IPS-18a (cell line): ENCODE measurements around the gene ARRB1.
"Not testable (repeated sequence)": the region's sequence is repeated elsewhere in the genome, so short reads cannot be mapped to it uniquely, and the experiment has no call there.

ENCODE experiments used
- H3K27ac ChIP-seq: one replicate; pipeline ENCODE4 v1.5.1; 2013; ENCODE audit warnings: low read length
- H3K27me3 ChIP-seq: one replicate; pipeline ENCODE4 v1.6.1; 2013; ENCODE audit warnings: mild to moderate bottlenecking, low read length; ENCODE audit not compliant: control insufficient read depth, insufficient read depth
- H3K36me3 ChIP-seq: one replicate; pipeline ENCODE4 v1.6.1; 2013; ENCODE audit warnings: low read depth, low read length; ENCODE audit not compliant: control insufficient read depth
- H3K4me1 ChIP-seq: one replicate; pipeline ENCODE4 v1.6.1; 2013; ENCODE audit warnings: low read depth, low read length; ENCODE audit not compliant: control insufficient read depth
- H3K4me3 ChIP-seq: one replicate; pipeline ENCODE4 v1.5.1; 2013; ENCODE audit warnings: low read length
- H3K9ac ChIP-seq: one replicate; pipeline ENCODE4 v1.6.1; 2013; ENCODE audit warnings: mild to moderate bottlenecking, low read length, moderate library complexity
- H3K9me3 ChIP-seq: one replicate; pipeline ENCODE4 v1.6.1; 2013; ENCODE audit warnings: low read depth, low read length; ENCODE audit not compliant: control insufficient read depth

Gene ARRB1

DNA sequence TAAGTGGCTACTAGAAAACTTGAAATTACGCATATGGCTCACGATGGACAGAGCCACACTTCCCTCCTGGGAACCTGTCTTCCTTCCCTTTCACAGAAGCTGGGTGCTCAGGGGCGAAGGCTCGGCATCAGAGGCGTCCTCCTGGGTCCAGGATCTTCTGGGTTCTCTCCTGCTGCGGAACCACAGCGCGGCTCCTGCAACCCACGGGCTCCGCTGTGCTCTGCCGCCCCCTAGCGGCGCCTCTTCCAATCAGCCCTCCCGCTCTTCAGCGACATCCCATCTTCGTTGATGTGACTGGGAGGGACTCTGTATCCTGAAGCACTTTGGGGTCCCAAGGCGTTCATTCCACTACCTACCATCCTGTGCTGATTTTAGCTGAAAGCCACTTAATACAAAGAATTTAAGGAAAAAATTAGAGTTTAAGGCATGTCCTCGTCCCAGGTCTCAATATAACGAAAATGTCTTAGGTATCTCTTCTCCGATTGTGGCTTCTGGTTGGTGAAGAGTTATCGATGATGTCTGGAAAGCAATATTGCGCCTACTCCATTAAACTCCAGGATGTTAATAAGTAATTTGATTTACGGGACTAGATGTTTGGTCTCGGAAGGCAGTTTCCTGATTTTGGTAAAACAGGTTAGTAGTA lies 33.1 kb upstream of the ARRB1 start:
- Histone ChIP-seq H3K36me3 (no peaks in the 10 kb centered on the region), H3K4me1 (peaks cover 4% of the 10 kb centered on the region), H3K27me3 (no peaks in the 10 kb centered on the region), H3K9me3 (no peaks in the 10 kb centered on the region), H3K4me3 (no peak overlapping the region), H3K27ac (no peak overlapping the region), H3K9ac (no peak overlapping the region)

DNA sequence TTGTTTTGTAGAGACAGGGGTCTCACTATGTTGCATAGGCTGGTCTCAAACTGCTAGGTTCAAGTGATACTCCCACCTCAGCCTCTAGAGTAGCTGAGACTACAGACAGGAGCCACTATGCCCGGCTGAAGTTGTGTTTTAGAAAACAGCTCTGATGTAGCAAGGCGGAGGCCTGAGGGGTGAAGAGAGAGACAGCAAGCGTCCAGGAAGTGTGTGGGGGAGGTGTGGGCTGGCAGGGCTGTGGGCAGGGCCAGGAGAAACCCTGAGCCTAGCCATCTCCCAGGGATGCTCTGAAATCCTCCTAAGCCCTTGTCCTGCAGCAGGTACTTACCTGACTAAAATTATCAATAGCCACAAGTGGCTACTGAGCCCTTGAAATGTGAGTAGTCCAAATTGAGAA lies 31.8 kb upstream of the ARRB1 start:
- no peak overlapping the region for H3K27ac ChIP-seq

DNA sequence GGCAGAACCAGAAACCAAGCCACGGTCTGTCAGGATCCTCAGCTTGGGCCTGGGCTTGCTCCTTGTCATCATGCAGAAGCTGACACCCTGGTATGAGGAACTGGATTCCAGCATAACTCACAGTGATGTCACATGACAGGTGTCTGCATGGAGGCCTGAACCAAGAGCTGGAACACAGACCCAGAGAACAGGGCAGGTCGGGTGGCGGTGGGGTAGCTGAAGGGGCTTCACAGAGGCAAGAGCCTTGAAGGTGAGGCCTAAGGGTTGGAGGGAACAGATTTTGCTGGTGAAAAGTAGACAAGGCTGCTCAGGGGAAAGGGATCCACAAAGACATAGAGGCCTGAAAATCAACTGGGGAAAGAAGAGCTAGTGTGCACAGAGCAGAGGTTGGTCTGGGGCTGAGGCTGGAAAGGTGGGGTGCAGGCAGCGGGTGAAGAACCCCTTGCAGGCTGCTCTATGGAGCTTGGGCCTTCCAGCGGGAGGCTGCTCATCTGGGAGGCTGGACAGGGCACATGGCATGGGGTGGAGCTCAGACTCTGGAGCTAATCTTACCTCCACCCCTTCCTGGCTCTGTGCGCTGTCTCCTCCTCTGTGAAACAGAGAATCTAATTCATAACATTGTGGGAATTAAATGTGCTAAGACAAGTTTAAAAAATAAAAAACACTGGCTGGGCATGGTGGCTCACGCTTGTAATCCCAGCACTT lies 29.4 kb upstream of the ARRB1 start:
- no peaks in the 10 kb centered on the region for H3K36me3 ChIP-seq
- no peaks in the 10 kb centered on the region for H3K27me3 ChIP-seq
- no peak overlapping the region for H3K4me3 ChIP-seq
- no peaks in the 10 kb centered on the region for H3K9me3 ChIP-seq
- no peak overlapping the region for H3K9ac ChIP-seq
- no peak overlapping the region for H3K27ac ChIP-seq
- no peaks in the 10 kb centered on the region for H3K4me1 ChIP-seq

More for the DNA sequence above, 31.8 kb upstream of the ARRB1 start:
- Histone ChIP-seq H3K36me3 (no peaks in the 10 kb centered on the region), H3K27me3 (no peaks in the 10 kb centered on the region), H3K9ac (no peak overlapping the region), H3K9me3 (no peaks in the 10 kb centered on the region), H3K4me3 (no peak overlapping the region), H3K4me1 (peaks cover under 1% of the 10 kb centered on the region)

DNA sequence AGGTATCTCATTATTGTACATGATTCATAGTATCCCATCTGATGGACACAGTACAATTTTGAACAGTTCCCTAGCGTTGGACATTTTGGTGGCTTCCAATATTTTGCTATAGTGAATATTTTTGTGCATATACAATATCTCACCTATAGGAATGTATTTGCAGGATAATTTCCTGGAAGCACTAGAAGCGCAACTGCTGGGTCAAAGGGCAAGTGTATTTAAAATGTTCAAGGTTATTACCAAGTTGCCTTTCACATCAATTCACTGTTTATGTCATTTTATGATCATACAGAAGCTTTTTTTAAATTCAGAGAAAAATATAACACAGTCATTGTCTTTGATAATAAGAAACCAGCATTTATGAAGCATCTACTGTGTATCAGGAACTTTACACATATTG lies 28.8 kb upstream of the ARRB1 start:
- Histone ChIP-seq H3K4me1 (no peaks in the 10 kb centered on the region), H3K27ac (no peak overlapping the region), H3K9ac (no peak overlapping the region), H3K27me3 (no peaks in the 10 kb centered on the region), H3K36me3 (no peaks in the 10 kb centered on the region), H3K9me3 (no peaks in the 10 kb centered on the region), H3K4me3 (no peak overlapping the region)

DNA sequence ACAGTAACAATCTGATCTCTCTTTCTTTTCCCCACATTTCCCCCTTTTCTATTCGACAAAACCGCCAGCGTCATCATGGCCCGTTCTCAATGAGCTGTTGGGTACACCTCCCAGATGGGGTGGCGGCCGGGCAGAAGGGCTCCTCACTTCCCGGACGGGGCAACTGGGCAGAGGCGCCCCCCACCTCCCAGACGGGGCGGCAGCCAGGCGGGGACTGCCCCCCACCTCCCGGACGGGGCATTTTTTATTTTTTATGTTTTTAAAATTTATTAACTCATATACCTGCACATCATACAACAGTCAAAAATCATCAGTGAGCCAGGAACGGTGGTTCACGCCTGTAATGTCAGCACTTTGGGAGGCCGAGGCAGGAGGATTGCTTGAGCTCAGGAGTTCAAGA lies 27.3 kb upstream of the ARRB1 start:
- not testable (repeated sequence) for H3K4me3 ChIP-seq, H3K27ac ChIP-seq, H3K9ac ChIP-seq, H3K36me3 ChIP-seq, H3K4me1 ChIP-seq, H3K9me3 ChIP-seq, H3K27me3 ChIP-seq

DNA sequence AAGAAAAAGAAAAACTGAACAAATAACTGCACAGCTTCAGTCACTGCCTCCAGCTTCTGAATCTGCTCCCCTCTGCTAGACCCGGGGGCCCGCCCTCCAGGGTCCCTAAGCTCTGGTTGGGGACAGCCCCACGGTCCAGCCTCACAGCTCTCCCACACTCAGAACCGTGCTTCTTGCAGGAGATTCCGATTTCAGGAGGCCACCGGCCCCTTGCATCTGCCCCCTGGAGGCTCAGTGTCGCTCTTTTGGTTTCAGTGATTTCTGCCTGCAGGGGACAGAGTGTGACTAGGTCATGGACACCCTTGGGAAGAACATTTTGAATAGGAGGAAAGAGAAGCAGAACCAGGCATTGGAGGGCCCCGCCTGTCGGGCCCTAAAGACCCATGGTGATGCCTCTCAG lies 24.7 kb upstream of the ARRB1 start:
- Histone ChIP-seq H3K4me3 (no peak overlapping the region), H3K27ac (no peak overlapping the region), H3K36me3 (no peaks in the 10 kb centered on the region), H3K27me3 (no peaks in the 10 kb centered on the region), H3K4me1 (no peaks in the 10 kb centered on the region), H3K9ac (no peak overlapping the region), H3K9me3 (no peaks in the 10 kb centered on the region)

DNA sequence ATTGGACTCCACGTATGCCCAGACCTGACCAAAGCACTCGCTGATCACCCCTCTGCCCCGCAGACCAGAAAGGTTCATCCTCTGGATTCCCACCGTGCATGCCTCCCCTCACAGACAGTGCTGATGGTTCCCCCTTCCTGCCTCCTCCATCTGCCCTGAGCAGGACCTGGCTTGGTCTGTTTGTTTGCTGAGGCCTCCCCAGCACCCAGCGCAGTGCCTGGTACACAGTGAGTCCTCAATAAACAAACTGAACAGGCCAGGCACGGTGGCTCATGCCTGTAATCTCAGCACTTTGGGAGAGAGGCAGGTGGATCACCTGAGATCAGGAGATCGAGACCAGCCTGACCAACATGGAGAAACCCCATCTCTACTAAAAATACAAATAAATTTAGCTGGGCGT lies 24.2 kb upstream of the ARRB1 start:
- no peaks in the 10 kb centered on the region for H3K9me3 ChIP-seq
- H3K9ac ChIP-seq: no peak overlapping the region
- no peaks in the 10 kb centered on the region for H3K27me3 ChIP-seq
- H3K36me3 ChIP-seq: no peaks in the 10 kb centered on the region
- H3K27ac ChIP-seq: no peak overlapping the region
- H3K4me3 ChIP-seq: no peak overlapping the region
- H3K4me1 ChIP-seq: no peaks in the 10 kb centered on the region

DNA sequence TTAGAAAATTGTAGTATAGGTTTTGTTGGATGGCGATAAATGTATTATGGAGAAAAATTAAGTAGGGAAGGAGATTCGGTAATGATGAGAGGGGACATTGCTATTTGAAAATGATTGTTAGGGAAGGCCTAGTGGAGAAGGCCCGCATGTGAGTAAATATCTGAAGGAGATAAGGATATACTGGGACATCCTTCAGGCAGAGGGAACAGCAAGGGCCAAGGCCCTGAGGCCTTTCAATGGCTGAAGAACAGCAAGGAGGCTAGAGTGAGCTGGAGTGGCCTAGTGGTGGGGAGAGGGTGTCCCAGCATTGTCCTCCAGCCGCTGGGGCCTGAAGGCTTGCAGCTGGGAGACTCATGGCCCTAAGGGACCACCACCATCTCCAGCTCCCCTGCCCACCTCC lies 23.2 kb upstream of the ARRB1 start:
- H3K27ac ChIP-seq: no peak overlapping the region
- no peaks in the 10 kb centered on the region for H3K9me3 ChIP-seq
- H3K9ac ChIP-seq: no peak overlapping the region
- no peaks in the 10 kb centered on the region for H3K4me1 ChIP-seq
- H3K4me3 ChIP-seq: no peak overlapping the region
- H3K36me3 ChIP-seq: no peaks in the 10 kb centered on the region
- H3K27me3 ChIP-seq: no peaks in the 10 kb centered on the region

DNA sequence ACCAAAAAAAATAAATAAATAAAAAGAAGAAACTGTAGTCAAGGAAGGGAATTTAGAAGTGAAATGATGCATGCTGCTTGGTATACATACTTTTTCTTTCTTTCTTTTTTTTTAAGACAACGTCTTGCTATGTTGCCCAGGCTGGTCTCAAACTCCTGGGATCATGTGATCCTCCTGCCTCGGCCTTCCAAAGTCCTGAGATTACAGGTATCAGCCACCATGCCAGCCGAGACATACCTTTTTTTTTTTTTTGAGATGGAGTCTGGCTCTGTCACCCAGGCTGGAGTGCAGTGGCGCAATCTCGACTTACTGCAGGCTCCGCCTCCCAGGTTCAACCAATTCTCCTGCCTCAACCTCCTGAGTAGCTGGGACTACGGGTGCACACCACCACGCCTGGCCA lies 21.7 kb upstream of the ARRB1 start:
- Histone ChIP-seq H3K27ac (no peak overlapping the region), H3K36me3 (no peaks in the 10 kb centered on the region), H3K4me1 (no peaks in the 10 kb centered on the region), H3K9ac (no peak overlapping the region), H3K27me3 (no peaks in the 10 kb centered on the region), H3K4me3 (no peak overlapping the region), H3K9me3 (no peaks in the 10 kb centered on the region)

DNA sequence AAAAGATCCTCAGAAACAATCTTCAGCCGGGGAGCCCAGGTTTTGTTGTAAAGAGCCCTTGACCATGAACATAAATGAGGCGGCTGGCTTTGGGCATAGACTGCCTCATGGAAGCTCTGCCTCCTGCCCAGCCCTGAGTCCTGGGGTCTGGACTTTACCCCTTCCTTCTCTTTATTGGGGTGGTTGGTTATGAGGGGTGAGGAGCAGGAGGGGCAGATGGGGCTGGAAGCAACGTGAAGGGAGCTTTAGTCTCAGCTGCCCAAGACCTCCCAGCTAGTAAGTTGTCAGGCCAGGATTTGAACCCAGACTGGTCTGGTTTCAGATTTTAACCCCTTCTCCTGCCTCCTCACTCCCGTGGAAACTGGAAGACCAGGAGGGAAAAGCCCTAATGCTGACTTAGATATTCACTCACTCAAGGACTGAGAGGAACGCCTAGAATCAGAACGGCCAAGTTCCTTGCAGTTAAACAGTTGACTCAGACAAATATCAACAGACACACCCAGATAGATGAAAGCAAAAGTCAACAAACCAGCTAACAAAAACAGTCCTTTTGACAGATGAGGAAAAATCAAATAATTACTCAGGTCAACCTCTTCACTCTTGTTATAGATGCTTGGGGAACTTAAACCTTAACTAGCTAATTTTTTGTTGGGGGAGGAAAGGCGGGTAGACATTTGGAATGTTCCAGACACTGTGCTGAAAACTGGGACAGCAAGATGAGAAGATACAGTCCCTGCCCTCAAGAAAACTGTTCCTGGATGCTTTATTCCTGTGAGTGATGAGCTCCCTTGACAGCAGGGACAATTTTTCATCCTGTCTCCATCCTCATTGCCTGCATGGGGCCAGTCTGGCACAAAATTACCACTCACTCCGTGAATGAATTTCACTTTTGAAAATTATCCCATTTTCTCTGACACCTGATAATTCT lies 20.8 kb upstream of the ARRB1 start:
- no peaks in the 10 kb centered on the region for H3K4me1 ChIP-seq
- no peak overlapping the region for H3K9ac ChIP-seq
- H3K27ac ChIP-seq: no peak overlapping the region
- no peaks in the 10 kb centered on the region for H3K9me3 ChIP-seq
- H3K27me3 ChIP-seq: no peaks in the 10 kb centered on the region
- no peak overlapping the region for H3K4me3 ChIP-seq
- H3K36me3 ChIP-seq: no peaks in the 10 kb centered on the region

DNA sequence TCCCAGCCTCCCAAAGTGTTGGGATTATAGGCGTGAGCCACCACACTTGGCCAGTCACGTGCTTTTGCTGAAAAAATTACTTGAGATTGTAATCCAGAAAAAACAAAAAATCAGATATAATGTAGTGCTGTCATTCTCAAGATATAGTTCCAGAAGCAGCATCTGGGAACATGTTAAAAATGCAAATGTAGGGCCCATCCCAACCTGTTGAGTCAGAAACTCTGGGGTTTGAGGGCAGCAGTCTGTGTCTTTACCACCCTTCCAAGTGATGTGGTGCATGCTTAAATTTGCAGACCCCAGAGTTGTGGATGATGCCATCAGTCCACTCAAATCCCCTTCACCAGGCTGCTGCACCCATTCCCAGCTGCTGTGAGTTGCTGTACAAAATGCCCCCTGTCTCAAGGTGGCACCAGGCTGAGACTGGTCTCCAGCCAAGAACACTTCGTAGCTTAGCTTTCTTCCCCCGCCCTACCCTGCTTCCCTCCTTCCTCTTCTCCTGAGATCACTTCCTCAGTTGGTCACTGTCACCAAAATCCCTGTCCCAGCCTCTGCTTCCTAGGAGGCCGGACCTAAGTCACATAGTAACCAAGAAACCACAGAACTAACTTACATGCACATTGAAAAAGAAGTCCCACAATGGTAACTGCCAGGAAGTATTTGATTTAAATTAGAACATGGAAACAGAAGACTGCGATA lies 18.2 kb upstream of the ARRB1 start:
- Histone ChIP-seq H3K4me3 (no peak overlapping the region), H3K27me3 (no peaks in the 10 kb centered on the region), H3K27ac (no peak overlapping the region), H3K9me3 (no peaks in the 10 kb centered on the region), H3K4me1 (no peaks in the 10 kb centered on the region), H3K9ac (no peak overlapping the region), H3K36me3 (no peaks in the 10 kb centered on the region)
